Trophoblast cell (in vitro differentiated cells and primary cell): ENCODE results near the gene UGT2A2.
"Not testable (repeated sequence)": the region's sequence is repeated elsewhere in the genome, so short reads cannot be mapped to it uniquely, and the experiment has no call there.

ENCODE experiments used
- DNase-seq, 2 donors: peaks; one replicate each; pipeline ENCODE4 v3.0.0-alpha.2; 2016
- H2AFZ ChIP-seq: 2 replicates; pipeline ENCODE4 v1.6.1; 2013; ENCODE audit warnings: low read length, moderate library complexity, mild to moderate bottlenecking; ENCODE audit not compliant: insufficient read depth, poor library complexity
- H2AK5ac ChIP-seq: 2 replicates; pipeline ENCODE4 v1.6.1; 2013; ENCODE audit warnings: mild to moderate bottlenecking, low read length
- H2BK120ac ChIP-seq: 2 replicates; pipeline ENCODE4 v1.6.1; 2013; ENCODE audit warnings: low read length, mild to moderate bottlenecking, moderate library complexity; ENCODE audit not compliant: insufficient read depth, poor library complexity
- H2BK12ac ChIP-seq: 2 replicates; pipeline ENCODE4 v1.6.1; 2013; ENCODE audit warnings: mild to moderate bottlenecking, low read length, moderate library complexity
- H2BK5ac ChIP-seq: 2 replicates; pipeline ENCODE4 v1.6.1; 2013; ENCODE audit warnings: low read length, low read depth, moderate library complexity, mild to moderate bottlenecking; ENCODE audit not compliant: poor library complexity
- H3K14ac ChIP-seq: 2 replicates; pipeline ENCODE4 v1.6.1; 2013; ENCODE audit warnings: mild to moderate bottlenecking, low read length
- H3K18ac ChIP-seq: 2 replicates; pipeline ENCODE4 v1.6.1; 2013; ENCODE audit warnings: mild to moderate bottlenecking, low read length
- H3K23ac ChIP-seq: 2 replicates; pipeline ENCODE4 v1.6.1; 2013; ENCODE audit warnings: low read length
- H3K27ac ChIP-seq: 2 replicates; pipeline ENCODE4 v1.5.1; 2013; ENCODE audit warnings: low read depth, mild to moderate bottlenecking, inconsistent platforms, low read length, moderate library complexity
- H3K27me3 ChIP-seq: 2 replicates; pipeline ENCODE4 v1.6.1; 2013; ENCODE audit warnings: inconsistent platforms, mild to moderate bottlenecking, low read length, moderate library complexity; ENCODE audit not compliant: insufficient read depth
- H3K36me3 ChIP-seq, 2 experiments: 1 replicate in 1 of 2; 2 replicates in 1 of 2; pipeline ENCODE4 v1.6.1; 2013; ENCODE audit warnings: low read length in 2 of 2, mild to moderate bottlenecking in 2 of 2, moderate library complexity in 1 of 2; ENCODE audit not compliant: insufficient read depth in 2 of 2, control insufficient read depth in 1 of 2
- H3K4ac ChIP-seq: 2 replicates; pipeline ENCODE4 v1.6.1; 2013; ENCODE audit warnings: low read depth, mild to moderate bottlenecking, low read length, moderate library complexity
- H3K4me1 ChIP-seq, 2 experiments: 1 replicate in 1 of 2; 2 replicates in 1 of 2; pipeline ENCODE4 v1.6.1; 2013; ENCODE audit warnings: low read length in 2 of 2, mild to moderate bottlenecking in 2 of 2, moderate library complexity in 1 of 2; ENCODE audit not compliant: insufficient read depth in 2 of 2, control insufficient read depth in 1 of 2
- H3K4me2 ChIP-seq: 2 replicates; pipeline ENCODE4 v1.6.1; 2013; ENCODE audit warnings: inconsistent platforms, mild to moderate bottlenecking, low read length, moderate library complexity
- H3K4me3 ChIP-seq: 2 replicates; pipeline ENCODE4 v1.5.1; 2013; ENCODE audit warnings: mild to moderate bottlenecking, low read depth, low read length, inconsistent platforms
- H3K79me1 ChIP-seq: one replicate; pipeline ENCODE4 v1.6.1; 2013; ENCODE audit warnings: low read length
- H3K79me2 ChIP-seq: 2 replicates; pipeline ENCODE4 v1.6.1; 2013; ENCODE audit warnings: low read length, mild to moderate bottlenecking; ENCODE audit not compliant: control insufficient read depth, insufficient read depth, poor library complexity
- H3K9ac ChIP-seq: 2 replicates; pipeline ENCODE4 v1.6.1; 2013; ENCODE audit warnings: mild to moderate bottlenecking, low read length
- H3K9me3 ChIP-seq: 2 replicates; pipeline ENCODE4 v1.6.1; 2013; ENCODE audit warnings: low read depth, mild to moderate bottlenecking, control low read depth, inconsistent platforms, low read length; ENCODE audit not compliant: insufficient read depth
- H4K12ac ChIP-seq: 2 replicates; pipeline ENCODE4 v1.6.1; 2013; ENCODE audit warnings: low read depth, mild to moderate bottlenecking, low read length, moderate library complexity
- H4K8ac ChIP-seq: 2 replicates; pipeline ENCODE4 v1.6.1; 2013; ENCODE audit warnings: low read depth, mild to moderate bottlenecking, low read length, moderate library complexity
- H4K91ac ChIP-seq: one replicate; pipeline ENCODE4 v1.6.1; 2013; ENCODE audit warnings: low read depth, mild to moderate bottlenecking, low read length, moderate library complexity
- WGBS: extraction: QIAGEN DNeasy Blood & Tissue Kit; methylation state at CpG from one replicate; pipeline ENCODE4 v1.1.7; 2013; ENCODE audit warnings: missing lambda C conversion rate; ENCODE audit not compliant: insufficient read length, insufficient coverage; ENCODE audit errors: extremely low coverage; 5-methylcytosine and 5-hydroxymethylcytosine counted together

UGT2A2 gene

DNA sequence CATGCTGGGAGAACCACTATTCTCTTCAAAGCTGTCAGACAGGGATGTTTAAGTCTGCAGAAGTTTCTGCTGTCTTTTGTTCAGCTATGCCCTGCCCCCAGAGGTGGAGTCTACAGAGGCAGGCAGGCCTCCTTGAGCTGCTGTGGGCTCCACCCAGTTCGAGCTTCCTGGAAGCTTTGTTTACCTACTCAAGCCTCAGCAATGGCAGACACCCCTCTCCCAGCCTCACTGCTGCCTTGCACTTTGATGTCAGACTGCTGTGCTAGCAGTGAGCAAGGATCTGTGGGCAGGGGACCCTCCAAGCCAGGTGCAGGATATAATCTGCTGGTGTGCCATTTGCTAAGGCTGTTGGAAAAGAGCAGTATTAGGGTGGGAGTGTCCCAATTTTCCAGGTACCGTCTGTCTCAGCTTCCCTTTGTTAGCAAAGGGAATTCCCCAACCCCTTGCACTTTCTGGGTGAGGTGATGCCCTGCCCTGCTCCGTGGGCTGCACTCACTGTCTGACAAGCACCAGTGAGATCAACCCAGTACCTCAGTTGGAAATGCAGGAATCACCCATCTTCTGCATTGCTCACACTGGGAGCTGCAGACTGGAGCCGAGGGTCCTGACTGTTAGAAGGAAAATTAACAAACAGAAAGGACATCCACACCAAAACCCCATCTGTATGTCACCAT lies 21.8 kb upstream of the UGT2A2 start:
- no CpG with 5 or more reads among the region's 4 CpGs for WGBS
- H4K8ac ChIP-seq, H3K79me2 ChIP-seq, H3K4me2 ChIP-seq, H2BK5ac ChIP-seq, H3K18ac ChIP-seq, DNase-seq, H3K4me1 ChIP-seq, H3K14ac ChIP-seq, H3K9ac ChIP-seq, H2BK120ac ChIP-seq, H4K12ac ChIP-seq, H2BK12ac ChIP-seq, H3K23ac ChIP-seq, H3K4ac ChIP-seq, H4K91ac ChIP-seq, H2AK5ac ChIP-seq, H3K4me3 ChIP-seq, H2AFZ ChIP-seq, H3K36me3 ChIP-seq, H3K79me1 ChIP-seq, H3K27ac ChIP-seq, H3K9me3 ChIP-seq, H3K27me3 ChIP-seq: not testable (repeated sequence)

GRCh38 chr4:69658133-69658532 lies 18.7 kb upstream of the UGT2A2 start:
- Histone ChIP-seq H4K12ac (no peak overlapping the region), H2AK5ac (no peak overlapping the region), H4K91ac (no peak overlapping the region), H2BK12ac (no peak overlapping the region), H3K79me1 (no peaks in the 10 kb centered on the region), H3K27ac (no peak overlapping the region), H3K14ac (no peak overlapping the region), H2AFZ (no peak overlapping the region), H2BK5ac (no peak overlapping the region), H3K9me3 (peaks cover 4% of the 10 kb centered on the region), H2BK120ac (no peak overlapping the region), H3K4me2 (no peak overlapping the region), H3K4me3 (no peak overlapping the region), H3K18ac (no peak overlapping the region), H3K79me2 (no peaks in the 10 kb centered on the region), H3K4me1 (no peaks in the 10 kb centered on the region), H3K36me3 (no peaks in the 10 kb centered on the region), H4K8ac (no peak overlapping the region), H3K27me3 (no peaks in the 10 kb centered on the region), H3K9ac (no peak overlapping the region), H3K4ac (no peak overlapping the region), H3K23ac (no peak overlapping the region)
- no CpG with 5 or more reads among the region's 12 CpGs for WGBS
- no peak for DNase-seq

GRCh38 chr4:69656653-69657158 lies 17.3 kb upstream of the UGT2A2 start:
- H2BK12ac ChIP-seq: no peak overlapping the region
- no peak overlapping the region for H4K8ac ChIP-seq
- no peak overlapping the region for H3K23ac ChIP-seq
- H2BK5ac ChIP-seq: no peak overlapping the region
- H3K9ac ChIP-seq: no peak overlapping the region
- H3K79me1 ChIP-seq: no peaks in the 10 kb centered on the region
- no peak overlapping the region for H2AK5ac ChIP-seq
- no peak overlapping the region for H3K27ac ChIP-seq
- no peak overlapping the region for H2BK120ac ChIP-seq
- no peak overlapping the region for H3K18ac ChIP-seq
- H3K4me1 ChIP-seq: no peaks in the 10 kb centered on the region
- no peak overlapping the region for H4K91ac ChIP-seq
- no peak overlapping the region for H4K12ac ChIP-seq
- H3K79me2 ChIP-seq: no peaks in the 10 kb centered on the region
- WGBS: no CpG with 5 or more reads among the region's 6 CpGs
- no peaks in the 10 kb centered on the region for H3K36me3 ChIP-seq
- no peak overlapping the region for H2AFZ ChIP-seq
- peaks cover 4% of the 10 kb centered on the region for H3K9me3 ChIP-seq
- no peak overlapping the region for H3K4me3 ChIP-seq
- H3K4ac ChIP-seq: no peak overlapping the region
- DNase-seq: no peak
- no peak overlapping the region for H3K4me2 ChIP-seq
- no peaks in the 10 kb centered on the region for H3K27me3 ChIP-seq
- no peak overlapping the region for H3K14ac ChIP-seq

- Histone ChIP-seq H4K8ac (no peak within 1 kb of the TSS), H3K79me2 (no peaks in the 10 kb centered on the region), H3K4ac (no peak within 1 kb of the TSS), H3K27ac (no peak within 1 kb of the TSS), H3K9ac (no peak within 1 kb of the TSS), H2AFZ (no peak within 1 kb of the TSS), H2BK5ac (no peak within 1 kb of the TSS), H3K4me3 (no peak within 1 kb of the TSS), H3K36me3 (no peaks in the 10 kb centered on the region), H3K18ac (no peak within 1 kb of the TSS), H2BK120ac (no peak within 1 kb of the TSS), H3K27me3 (no peaks in the 10 kb centered on the region), H3K9me3 (no peaks in the 10 kb centered on the region), H3K79me1 (no peaks in the 10 kb centered on the region), H3K4me1 (no peaks in the 10 kb centered on the region), H2AK5ac (no peak within 1 kb of the TSS), H4K12ac (no peak within 1 kb of the TSS), H4K91ac (no peak within 1 kb of the TSS), H3K23ac (no peak within 1 kb of the TSS), H3K4me2 (no peak within 1 kb of the TSS), H3K14ac (no peak within 1 kb of the TSS), H2BK12ac (no peak within 1 kb of the TSS)
- WGBS: no CpG with 5 or more reads among the region's 1 CpG
- DNase-seq: no peak
Measured at GRCh38 chr4:69653147-69653546, 13.7 kb upstream of the UGT2A2 start, which contains the start of gene UGT2A1. Gene UGT2A1, minus strand, starts transcription at chr4:69653247. Its CDS starts 5,603 bp downstream, at chr4:69647644.
